HEK293 (cell line): ENCODE data around the gene SLC16A5.

ENCODE experiments used
- CTCF ChIP-seq: fragments of 450-650 bp; formaldehyde crosslinking; IDR thresholded peaks from 2 replicates; pipeline ENCODE4 v1.5.1; 2016; ENCODE audit warnings: missing biosample characterization, missing genetic modification characterization
- ZBTB17 ChIP-seq: fragments of 450-650 bp; formaldehyde crosslinking; IDR thresholded peaks from 2 replicates; pipeline ENCODE4 v1.5.1; 2016; ENCODE audit warnings: missing biosample characterization, missing genetic modification characterization
- ZNF398 ChIP-seq: fragments of 450-650 bp; formaldehyde crosslinking; IDR thresholded peaks from 2 replicates; pipeline ENCODE4 v1.5.1; 2017; ENCODE audit warnings: missing biosample characterization, missing genetic modification characterization

- TF ChIP-seq ZNF398 (tag by site-specific recombination) (no peak), ZBTB17 (no peak), CTCF (no peak)
Observed at GRCh38 chr17:75115555-75115954, 27.8 kb downstream of the SLC16A5 start.
